Islet precursor cell (in vitro differentiated cells): ENCODE results near the gene BLOC1S6.
A peak's percentile ranks its signal among the peaks of the same experiment; 100 is the strongest.

Experiments used
- DNase-seq: peaks from one replicate; pipeline ENCODE4 v3.0.0-alpha.2; 2018

The BLOC1S6 gene, protein sequence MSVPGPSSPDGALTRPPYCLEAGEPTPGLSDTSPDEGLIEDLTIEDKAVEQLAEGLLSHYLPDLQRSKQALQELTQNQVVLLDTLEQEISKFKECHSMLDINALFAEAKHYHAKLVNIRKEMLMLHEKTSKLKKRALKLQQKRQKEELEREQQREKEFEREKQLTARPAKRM

DNA sequence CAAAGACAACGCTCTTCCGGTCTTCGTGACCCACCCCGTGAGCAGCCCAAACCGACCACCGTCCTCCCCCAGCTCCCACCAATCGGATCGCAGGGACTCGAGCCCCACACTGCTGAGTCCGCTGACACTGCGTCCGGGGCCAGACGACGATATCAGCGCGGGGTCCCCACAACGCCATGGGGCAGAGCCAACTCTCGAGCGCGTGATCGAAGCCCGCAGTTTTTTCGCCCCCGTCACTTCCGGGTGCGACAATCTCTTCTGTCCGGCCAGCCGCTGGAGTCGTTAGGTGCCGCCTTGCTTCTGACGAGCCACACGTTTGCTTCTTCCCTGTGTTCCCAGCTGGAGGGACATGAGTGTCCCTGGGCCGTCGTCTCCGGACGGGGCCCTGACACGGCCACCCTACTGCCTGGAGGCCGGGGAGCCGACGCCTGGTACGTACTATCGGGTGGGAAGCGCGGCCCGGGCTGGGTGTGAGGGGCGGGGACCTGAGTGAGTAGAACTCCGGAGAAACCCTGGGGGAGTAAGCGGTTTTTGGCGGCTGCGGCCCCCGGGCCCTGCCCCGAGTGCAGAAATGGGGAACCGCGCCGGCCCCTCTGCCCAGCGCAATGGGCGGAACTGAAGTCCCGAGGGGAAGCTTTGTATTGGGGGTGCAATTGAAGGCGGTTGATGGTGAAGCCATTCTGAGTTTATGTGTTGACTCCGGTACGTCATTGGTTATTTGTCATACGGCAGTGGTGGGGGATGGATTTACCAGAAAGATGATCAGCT, at the start of gene BLOC1S6:
TSS of gene BLOC1S6 (plus strand) at position 285 of the 768 bp plus-strand sequence. CDS start at position 350, 65 bp downstream.
- peak; percentile 96 for DNase-seq

DNA sequence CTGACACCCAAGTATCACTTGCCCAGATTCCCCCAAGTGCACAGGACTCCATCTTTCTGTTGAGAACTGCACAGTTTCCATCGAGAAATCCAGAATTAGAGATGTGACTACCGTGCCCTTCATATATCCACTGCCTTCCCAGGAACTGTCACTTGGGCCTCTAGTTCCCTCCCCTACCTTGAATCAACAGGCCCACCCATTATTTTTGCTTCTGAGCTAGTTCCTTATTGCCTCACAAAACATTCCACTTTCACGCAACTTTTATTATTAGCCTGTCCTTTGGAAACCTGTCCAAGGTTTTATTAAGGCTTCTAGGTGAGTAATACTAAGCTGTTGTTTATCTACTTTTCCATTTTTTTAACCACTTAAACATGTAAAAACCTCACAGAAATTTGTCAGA, 47.5 kb upstream of the BLOC1S6 start:
- DNase-seq, result no peak

DNA sequence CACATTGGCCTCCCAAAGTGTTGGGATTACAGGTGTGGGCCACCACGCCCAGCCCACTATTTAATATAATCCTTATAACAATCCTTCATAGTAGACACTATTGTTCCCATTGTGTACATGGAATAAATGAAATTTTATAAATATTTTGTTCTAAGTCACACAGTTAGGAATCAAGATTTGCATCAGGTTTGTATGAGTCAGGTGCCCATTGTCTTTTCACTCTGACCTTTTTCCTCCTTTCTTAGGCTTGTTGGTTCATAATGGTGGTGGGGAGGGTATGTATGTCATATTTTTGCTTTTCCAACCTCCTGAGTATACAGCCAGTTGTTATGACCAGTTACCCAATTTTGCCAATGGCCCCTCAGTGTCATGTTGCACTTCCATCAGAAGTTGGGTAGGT, 46.6 kb upstream of the BLOC1S6 start:
- DNase-seq, result no peak

DNA sequence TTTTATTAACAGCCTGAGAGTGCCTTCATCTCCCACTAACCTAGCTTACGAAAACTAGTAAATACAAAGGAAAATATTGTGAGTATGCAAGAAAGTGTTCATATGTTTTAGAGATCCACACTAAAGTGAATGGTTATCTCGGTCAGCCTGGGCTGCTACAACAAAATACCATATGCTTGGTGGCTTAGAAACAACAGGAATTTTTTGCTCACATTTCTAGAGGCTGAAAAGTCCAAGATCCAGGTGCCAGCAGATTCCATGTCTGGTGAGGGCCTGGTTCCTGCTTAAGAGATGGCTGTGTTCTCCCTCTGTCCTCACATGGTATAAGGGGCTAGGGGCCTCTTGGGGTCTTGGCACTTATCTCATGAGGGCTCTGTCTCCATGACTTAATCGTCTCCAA, 44.1 kb upstream of the BLOC1S6 start:
- DNase-seq, result no peak

DNA sequence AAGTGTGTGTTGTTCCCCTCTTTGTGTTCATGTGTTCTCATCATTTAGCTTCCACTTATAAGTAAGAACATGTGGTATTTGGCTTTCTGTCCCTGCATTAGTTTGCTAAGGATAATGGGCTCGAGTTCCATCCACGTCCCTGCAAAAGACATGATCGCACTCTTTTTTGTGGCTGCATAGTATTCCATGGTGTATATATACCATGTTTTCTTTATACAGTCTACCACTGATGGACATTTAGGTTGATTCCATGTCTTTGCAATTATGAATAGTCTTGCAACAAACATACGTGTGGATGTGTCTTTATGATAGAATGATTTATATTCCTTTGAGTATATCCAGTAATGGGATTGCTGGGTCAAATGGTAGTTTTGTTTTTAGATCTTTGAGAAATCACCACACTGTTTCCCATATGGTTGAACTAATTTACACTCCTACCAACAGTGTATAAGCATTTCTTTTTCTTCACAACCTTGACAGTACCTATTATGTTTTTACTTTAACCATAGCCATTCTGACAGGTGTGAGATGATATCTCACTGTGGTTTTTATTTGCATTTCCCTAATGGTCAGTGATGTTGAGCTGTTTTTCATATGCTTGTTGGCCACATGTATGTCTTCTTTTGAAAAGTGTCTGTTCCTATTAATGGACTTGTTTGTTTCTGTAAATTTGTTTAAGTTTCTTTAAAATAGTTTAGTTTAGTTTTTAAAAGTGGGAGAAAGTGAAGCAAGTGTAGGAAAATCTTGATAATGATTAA, 42.7 kb upstream of the BLOC1S6 start:
- DNase-seq, result no peak

DNA sequence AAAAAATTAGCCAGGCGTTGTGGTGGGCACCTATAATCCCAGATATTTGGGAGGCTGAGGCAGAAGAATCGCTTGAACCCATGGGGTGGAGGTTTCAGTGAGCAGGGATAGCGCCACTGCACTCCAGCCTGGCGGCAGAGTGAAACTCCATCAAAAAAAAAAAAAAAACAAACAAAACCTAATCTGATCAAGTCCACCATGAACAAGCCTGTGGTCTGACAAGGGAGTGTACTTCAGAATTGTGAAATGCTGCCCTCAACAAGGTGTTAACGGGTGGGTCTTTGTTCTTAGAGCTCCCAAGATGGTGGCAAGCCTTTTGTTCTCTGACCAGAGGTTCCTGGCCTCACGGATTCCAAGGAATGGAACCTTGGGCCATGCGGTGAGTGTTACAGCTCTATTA, 40.4 kb upstream of the BLOC1S6 start:
- no peak for DNase-seq

DNA sequence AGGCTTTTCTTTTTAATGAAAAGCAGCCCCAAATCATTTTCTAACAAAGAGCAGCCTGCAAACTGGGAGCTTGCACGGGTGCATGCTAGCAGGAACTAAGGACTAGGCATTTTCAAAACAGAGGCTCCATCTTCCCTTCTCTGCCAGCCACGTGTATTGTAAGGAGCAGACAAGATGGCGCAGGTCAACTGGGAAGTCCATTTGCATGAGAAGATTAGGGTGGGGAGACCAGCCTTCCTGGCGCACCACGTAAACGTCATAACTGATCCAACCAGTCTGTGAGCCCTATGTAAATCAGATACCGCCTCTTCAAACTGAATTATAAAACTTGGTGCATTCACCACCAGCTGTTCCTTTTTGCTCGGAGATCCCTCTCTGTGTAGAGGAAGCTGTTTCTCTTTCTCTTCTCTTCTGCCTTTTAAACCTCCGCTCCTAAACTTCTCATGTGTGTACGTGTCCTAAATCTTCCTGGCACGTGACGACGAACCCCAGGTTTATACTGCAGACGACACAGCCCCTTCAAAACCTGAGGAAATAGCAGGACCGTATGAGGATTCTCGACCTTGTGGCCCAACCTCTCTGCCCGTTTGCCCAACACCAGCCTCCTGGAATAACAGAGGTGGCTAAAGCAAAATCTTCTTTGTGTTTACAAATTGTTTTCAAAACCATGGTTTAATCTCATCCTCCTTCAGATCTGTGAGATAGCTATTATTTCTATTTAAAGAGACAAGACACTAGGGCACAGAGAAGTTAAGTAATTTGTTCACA, 38.2 kb upstream of the BLOC1S6 start:
- no peak for DNase-seq

DNA sequence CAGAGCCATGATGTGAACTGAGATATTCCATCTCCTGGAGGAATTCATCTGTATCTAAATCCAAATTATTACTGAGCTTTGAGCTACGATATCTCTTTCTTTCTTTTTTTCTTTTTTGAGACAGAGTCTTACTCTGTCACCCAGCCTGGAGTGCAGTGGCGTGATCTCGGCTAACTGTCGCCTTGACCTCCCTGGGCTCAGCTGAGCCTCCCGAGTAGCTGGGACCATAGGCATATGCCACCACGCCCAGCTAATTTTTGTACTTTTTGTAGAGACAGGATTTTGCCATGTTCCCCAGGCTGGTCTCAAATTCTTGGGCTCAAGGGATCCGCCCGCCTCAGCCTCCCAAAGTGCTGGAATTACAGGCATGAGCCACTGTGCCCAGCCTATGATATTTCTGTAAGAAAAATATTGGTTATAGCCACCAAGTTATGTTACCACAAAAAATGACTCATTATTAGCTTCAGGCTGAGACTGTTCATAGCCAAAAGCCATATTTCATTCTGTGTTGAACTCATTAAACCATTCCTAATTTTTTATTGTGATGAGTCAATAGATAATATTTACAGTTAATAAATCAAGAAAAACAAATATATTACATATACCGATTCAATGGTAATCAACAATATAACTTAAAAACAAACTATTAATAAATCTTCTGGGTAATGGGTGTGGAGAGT, 37.5 kb upstream of the BLOC1S6 start:
- DNase-seq, result no peak

DNA sequence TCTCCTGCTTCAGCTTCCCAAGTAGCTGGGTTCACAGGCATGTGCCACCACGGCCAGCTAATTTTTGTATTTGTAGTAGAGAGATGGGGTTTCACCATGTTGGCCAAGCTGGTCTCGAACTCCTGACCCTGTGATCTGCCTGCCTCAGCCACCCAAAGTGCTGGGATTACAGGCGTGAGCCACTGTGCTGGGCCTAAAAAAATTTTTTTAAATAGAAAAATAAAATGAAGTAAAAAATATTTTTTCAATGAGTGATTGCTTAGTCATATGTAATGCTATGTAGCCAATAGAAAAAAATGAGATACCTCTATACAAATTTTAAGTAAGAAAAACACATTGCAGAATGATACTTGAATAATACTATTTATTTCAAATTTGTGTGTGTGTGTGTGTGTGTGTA, 36.7 kb upstream of the BLOC1S6 start:
- no peak for DNase-seq

DNA sequence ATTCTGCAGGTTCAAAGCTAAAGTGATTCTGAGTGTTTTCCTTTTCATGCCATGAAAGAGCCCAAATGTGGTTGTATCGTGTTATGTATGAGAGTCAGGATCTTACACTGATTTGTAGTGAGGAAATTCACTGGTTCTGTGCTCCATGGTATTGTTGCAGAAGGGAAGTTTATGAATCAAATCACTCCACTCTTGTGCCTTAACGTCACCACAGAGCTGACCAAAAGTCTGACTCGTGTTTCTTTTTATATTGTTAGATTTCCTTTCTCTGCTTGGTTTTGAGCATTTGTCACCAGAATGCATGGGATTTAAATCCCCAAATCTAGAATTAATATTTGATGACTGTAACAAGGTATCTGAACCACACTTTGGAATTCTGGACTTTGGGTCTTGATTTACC, 35.5 kb upstream of the BLOC1S6 start:
- DNase-seq, result no peak

DNA sequence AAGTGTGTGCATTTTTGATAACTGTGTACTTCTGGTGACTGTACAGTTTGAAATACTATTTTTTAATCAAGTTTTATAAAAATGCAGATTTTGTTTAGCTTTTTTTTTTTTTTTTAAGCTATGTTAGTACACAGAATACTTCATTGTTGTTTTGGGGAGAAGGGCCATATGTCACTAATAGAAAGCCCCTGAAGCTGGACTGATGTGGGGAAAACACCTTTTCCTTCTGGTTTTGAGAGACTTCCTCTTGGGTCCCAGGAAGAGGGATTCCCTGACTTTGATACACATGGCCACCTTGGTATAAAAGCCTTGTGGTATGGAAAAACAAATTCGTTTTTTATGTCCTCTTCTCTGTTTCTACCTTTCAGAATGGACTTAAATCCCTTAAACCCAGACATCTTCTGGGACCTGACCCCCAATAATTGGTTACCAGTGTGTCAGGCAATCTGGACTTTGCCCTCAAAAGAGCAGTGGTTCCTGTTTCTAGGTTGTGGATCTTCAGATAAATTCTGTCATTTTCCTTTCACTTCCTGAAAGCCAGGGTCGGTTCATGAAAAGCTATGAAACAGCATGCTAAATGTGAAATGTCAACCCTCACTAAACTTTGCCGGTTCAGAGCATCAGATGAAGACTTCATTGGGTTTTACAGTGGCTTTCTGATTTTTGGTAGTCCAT, 31.1 kb upstream of the BLOC1S6 start:
- no peak for DNase-seq

DNA sequence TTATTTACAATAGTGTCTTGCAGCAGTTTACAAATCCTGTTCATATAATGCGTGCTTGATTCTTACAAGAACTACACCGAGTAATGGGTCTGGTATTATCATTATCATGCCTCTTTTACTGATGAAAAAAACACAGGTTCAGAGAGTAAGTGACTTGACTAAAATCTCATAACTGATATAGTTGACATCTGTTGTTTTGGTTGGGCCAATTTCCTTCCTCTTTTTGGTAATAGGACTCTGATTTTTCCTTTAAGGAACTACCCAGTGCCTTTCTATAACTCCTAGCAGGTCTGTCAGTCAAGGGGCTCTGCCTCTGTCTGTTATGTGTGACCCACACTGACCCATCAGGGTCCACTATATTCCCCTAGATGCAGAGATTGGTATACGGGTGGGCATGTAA, 14.6 kb upstream of the BLOC1S6 start:
- no peak for DNase-seq

DNA sequence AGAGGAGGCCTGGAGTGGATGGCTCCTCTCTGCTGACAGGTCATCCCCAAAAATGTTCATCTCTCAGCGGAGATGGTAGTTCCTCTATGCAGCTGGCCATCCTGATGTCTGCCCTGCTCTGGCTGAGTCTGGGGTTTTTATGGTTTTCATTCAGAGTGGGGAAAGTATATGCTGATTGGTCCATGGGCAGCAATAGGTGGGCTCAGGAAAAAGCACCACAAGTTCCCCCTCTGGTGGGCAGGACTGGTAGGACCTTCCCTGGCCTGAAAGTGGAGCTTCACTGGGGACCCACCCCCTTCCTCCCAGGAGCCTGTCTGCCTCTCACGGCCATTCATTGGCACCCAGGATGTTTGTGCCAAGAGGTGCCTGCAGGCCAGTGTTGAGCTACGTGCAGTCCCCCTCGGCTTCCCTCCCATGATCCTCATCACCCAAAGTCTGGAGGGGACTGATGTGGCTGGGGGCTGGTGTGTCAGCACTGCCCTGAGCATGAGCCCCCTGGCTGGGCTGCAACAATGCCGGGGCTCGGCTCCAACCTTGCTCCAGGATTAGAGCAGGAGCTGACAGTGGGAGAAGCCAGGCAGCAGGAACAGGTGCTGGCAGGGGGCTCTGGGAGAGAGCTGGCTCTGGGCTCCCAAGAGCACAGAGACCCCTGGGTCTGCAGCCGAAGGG, 13.1 kb upstream of the BLOC1S6 start:
- DNase-seq, result peak; percentile 91

DNA sequence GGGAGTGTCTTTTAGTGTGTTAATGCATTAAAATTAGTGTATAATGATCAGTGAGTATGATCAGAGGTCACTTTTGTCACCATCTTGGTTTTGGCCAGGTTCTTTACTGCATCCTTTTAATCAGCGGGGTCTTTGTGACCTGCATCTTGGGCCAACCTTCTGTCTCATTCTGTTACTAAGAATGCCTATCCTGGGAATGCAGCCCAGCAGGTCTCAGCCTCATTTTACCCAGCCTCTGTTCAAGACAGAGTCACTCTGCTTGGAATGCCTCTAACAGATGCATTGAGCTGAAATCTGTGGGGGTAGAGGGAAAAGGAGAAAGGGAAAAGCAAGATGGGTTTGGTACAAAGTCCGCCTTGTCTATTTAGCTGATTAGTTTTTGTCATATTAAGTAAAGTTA, 5.3 kb upstream of the BLOC1S6 start:
- peak; percentile 58 for DNase-seq

DNA sequence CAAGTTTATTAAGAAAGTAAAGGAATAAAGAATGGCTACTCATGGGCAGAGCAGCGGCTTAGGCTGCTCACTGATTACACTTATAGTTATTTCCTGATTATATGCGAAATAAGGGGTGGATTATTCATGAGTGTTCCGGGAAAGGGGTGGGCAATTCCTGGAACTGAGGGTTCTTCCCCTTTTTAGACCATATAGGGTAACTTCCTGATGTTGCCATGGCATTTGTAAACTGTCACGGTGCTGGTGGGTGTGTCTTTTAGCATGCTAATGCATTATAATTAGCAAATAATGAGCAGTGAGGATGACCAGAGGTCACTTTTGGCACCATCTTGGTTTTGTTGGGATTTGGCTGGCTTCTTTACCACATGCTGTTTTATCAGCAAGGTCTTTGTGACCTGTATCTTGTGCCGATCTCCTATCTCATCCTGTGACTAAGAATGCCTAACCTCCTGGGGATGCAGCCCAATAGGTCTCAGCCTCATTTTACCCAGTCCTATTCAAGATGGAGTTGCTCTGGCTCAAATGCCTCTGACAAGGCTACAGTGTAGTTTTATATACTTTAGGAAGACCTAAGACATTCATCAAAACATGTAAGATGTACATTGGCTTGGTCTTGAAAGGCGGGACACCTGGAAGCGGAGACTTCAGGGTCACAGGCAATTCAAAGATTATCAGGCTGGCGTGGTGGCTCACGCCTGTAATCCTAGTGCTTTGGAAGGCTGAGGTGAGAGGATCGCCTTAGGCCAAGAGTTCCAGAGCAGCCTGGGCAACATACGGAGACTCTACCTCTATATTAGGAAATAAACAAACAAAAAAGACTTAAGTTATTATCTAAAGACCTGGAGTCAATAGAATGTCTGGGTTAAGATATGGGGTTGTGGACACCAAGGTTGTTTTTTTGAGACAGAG, 3.2 kb upstream of the BLOC1S6 start:
- no peak for DNase-seq

DNA sequence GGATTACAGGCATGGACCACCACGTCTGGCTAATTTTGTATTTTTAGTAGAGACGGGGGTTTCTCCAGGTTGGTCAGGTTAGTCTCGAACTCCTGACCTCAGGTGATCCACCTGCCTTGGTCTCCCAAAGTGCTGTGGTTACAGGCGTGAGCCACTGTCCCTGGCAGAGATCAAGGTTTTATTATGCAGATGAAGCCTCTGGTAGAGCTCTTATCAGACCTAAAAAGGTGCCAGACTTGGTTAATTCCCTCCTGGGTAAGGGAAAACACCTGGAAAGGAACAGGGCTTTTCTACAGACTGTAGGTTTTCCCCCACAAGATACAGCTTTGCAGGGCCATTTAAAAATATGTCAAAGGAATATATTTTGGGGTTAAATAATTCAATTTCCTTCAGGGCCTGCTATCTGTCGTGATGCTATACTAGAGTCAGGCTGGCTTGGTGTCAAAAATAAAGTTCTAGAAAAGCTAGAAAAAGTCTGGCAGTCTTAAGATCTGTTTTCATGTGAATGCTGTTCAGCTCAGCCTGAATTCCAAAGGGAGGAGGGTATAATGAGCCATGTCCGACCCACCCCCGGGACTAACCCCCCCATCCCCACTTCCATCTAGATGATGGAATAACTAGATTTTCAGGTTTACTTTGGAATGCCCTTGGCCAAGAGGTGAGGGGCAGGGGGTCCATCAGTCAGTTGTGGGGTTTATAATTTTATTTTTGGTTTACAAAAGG, 1.9 kb upstream of the BLOC1S6 start:
- DNase-seq, result no peak

DNA sequence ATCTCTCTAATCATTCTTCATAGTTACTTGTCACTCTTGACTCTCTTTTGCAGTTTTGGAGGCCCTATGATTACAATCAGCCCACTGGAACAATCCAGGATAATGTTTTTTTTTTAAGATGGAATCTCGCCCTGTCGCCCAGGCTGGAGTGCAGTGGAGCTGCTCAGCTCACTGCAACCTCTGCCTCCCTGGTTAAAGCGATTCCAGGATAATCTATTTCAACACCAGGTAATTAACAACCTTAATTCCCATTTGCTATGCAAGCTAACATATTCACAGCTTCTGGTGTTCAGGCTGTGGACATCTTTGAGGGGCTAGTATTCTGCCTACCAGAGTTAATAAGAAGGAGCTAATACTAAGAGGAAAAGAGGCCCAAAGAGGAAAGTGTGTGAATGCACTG, 1.1 kb upstream of the BLOC1S6 start:
- DNase-seq, result no peak

DNA sequence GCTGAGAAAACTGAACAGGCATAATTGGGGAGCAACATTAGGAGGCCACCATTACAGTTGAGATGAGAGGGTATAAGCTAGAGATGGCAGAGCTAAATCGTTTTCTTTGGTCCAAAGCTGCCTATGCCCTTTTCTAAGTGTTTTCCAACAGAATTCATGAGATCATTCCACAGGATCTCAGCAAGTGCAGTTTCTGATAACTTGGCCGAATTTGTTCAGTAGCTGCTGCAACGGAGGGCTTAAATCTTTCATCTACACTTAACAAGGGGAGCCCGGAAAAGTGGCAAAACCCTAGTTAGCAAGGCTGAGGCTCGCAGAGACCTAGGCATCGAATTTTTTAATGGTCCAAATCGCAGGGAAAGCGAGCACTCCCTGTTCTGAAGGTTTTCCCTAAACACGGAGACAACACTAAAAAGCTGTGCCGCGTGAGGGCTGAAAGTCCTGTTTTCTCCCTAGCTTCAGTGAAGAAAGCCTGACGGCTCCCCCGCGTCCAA, 531 bp upstream of the BLOC1S6 start:
- no peak for DNase-seq

DNA sequence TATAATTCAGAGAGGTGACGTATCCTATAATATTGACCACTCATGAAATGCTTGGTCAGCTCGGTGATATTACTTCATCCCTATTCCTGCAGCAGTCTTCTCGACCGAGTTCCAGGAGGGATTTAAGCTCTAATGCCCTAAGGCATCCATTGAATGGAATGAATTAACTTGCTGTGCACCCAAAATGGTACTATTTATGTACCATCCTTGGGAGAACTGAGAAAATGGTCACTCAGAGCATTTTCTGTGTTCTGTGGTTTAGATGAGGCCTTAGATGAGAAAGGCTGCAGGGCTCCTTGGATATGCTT, 638 bp downstream of the BLOC1S6 start:
- no peak for DNase-seq
